Skeletal muscle tissue (tissue), 4 donors: ENCODE results near the gene EPHA6. TPM values are rescaled to one million over a fixed set of nuclear protein-coding genes. Genes with fewer than 3 reads are reported as not detected.
"Not testable (repeated sequence)": the region's sequence is repeated elsewhere in the genome, so short reads cannot be mapped to it uniquely, and the experiment has no call there.

Source experiments
- H3K27ac ChIP-seq: one replicate; pipeline ENCODE4 v1.7.0; 2013; ENCODE audit warnings: mild to moderate bottlenecking, low read depth, low read length, inconsistent platforms
- H3K27me3 ChIP-seq, 3 donors: one replicate each; pipeline ENCODE4 v1.7.0; 2013; ENCODE audit warnings: low read length in 3 of 3; ENCODE audit not compliant: control insufficient read depth in 3 of 3, insufficient read depth in 3 of 3
- H3K36me3 ChIP-seq, 3 donors: one replicate each; pipeline ENCODE4 v1.7.0; 2013; ENCODE audit warnings: low read length in 3 of 3; ENCODE audit not compliant: control insufficient read depth in 3 of 3, insufficient read depth in 3 of 3
- H3K4me1 ChIP-seq, 3 donors: one replicate each; pipeline ENCODE4 v1.7.0; 2013; ENCODE audit warnings: low read length in 3 of 3, mild to moderate bottlenecking in 3 of 3; ENCODE audit not compliant: control insufficient read depth in 3 of 3, insufficient read depth in 3 of 3
- H3K4me3 ChIP-seq, 3 donors: one replicate each; pipeline ENCODE4 v1.7.0; 2013; ENCODE audit warnings: low read length in 3 of 3
- H3K9ac ChIP-seq, 3 donors: one replicate each; pipeline ENCODE4 v1.7.0; 2013; ENCODE audit warnings: low read length in 3 of 3, mild to moderate bottlenecking in 3 of 3, moderate library complexity in 2 of 3, low read depth in 1 of 3
- H3K9me3 ChIP-seq, 3 donors: one replicate each; pipeline ENCODE4 v1.7.0; 2013; ENCODE audit warnings: low read length in 3 of 3; ENCODE audit not compliant: control insufficient read depth in 3 of 3
- total RNA-seq: library from RNA; depleted of rRNA; stranded (reverse); fragments of >200 nt; gene quantifications from one replicate; pipeline ENCODE4 v1.2.3, GENCODE V29; 2014
- donor health status: Osteomylitis.

EPHA6 gene
- total RNA-seq, 1 donor from 2014 or later: 0.52 TPM

GRCh38 chr3:97009427-97010019 is 195.1 kb downstream of the EPHA6 start:
- no peaks in the 10 kb centered on the region for H3K36me3 ChIP-seq
- no peak overlapping the region for H3K9ac ChIP-seq
- no peaks in the 10 kb centered on the region for H3K27me3 ChIP-seq
- H3K9me3 ChIP-seq: peaks cover 0 to 3% (median 2%) of the 10 kb centered on the region in 3 donors
- H3K4me3 ChIP-seq: no peak overlapping the region
- H3K27ac ChIP-seq: no peak overlapping the region
- no peaks in the 10 kb centered on the region for H3K4me1 ChIP-seq

DNA sequence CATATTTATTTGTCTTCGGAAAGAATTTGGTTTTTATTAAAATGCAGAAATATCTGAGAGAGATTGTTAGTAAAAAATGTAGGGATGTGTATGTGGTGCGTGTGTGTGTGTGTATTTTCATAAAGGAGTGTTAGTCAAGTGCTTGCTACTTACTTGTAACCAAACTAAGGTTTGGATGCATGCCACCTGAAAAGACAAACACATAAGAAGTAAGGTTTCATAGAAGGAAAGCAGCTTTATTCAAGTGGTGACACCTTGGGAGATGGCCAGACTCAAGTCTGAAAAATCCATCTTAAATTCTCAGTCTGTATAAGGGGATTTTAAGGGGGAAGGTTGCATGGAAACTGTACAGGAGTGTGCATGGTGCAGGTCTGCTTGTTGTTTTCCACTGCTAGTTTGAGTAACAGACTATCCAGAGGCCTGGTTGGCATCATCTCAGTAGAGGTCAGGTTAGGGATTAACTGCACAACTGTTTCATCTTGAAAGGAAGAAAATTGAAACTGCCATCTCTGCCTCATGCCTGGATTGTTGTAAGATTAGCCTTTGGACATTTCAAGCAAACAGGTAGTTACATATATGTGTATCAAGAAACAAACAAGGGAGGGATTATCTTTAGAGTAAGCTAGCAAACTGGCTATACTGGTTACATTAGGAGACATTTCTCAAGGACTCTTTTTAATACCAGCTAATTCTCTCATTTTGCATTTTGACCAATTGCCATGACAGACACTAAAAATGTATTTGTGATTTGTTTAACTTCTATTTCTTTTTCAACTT is 196.7 kb downstream of the EPHA6 start:
- peaks cover 0 to 3% (median 2%) of the 10 kb centered on the region in 3 donors for H3K9me3 ChIP-seq
- no peak overlapping the region for H3K4me3 ChIP-seq
- no peaks in the 10 kb centered on the region for H3K4me1 ChIP-seq
- H3K27ac ChIP-seq: no peak overlapping the region
- no peak overlapping the region for H3K9ac ChIP-seq
- no peaks in the 10 kb centered on the region for H3K36me3 ChIP-seq
- H3K27me3 ChIP-seq: no peaks in the 10 kb centered on the region

DNA sequence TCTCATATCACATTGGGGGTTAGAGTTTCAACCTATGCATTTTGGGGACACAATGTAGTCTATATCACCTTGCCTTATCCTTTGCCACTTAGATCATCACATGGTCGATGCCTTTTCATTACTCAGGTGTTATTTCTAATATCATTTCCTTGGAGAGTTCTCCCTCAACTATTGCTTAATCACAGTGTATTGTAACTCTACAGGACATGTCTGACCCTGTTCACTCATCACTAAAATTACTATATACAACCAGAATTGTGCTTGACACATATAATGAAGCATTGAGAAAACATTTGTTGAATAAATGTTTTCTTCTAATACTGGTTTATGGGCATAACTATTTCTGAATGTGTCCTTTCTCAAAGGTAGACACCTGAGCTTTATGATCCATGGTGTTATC is 207.4 kb downstream of the EPHA6 start:
- H3K4me3 ChIP-seq: no peak overlapping the region

DNA sequence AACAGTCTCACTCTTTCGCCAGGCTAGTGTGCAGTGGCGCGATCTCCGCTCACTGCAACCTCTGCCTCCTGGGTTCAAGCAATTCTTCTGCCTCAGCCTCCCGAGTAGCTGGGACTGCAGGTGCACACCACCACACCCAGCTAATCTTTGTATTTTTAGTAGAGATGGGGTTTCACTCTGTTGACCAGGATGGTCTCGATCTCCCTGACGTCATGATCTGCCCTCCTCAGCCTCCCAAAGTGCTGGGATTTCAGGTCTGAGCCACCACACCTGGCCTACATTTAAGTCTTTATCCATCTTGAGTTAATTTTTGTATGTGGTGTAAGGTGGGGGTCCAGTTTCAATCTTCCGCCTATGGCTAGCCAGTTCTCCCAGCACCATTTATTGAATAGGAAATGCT is 211.2 kb downstream of the EPHA6 start:
- H3K27me3 ChIP-seq, H3K9ac ChIP-seq, H3K36me3 ChIP-seq, H3K27ac ChIP-seq, H3K9me3 ChIP-seq, H3K4me3 ChIP-seq, H3K4me1 ChIP-seq: not testable (repeated sequence)

More for the DNA sequence above, 207.4 kb downstream of the EPHA6 start:
- H3K9me3 ChIP-seq: no peaks in the 10 kb centered on the region
- no peaks in the 10 kb centered on the region for H3K36me3 ChIP-seq
- no peak overlapping the region for H3K27ac ChIP-seq
- H3K27me3 ChIP-seq: no peaks in the 10 kb centered on the region
- no peak overlapping the region for H3K9ac ChIP-seq
- H3K4me1 ChIP-seq: no peaks in the 10 kb centered on the region

GRCh38 chr3:97029972-97030371 is 215.6 kb downstream of the EPHA6 start:
- H3K9me3 ChIP-seq: no peaks in the 10 kb centered on the region
- H3K4me3 ChIP-seq: no peak overlapping the region
- H3K4me1 ChIP-seq: no peaks in the 10 kb centered on the region
- no peaks in the 10 kb centered on the region for H3K36me3 ChIP-seq
- H3K9ac ChIP-seq: no peak overlapping the region
- no peak overlapping the region for H3K27ac ChIP-seq
- H3K27me3 ChIP-seq: no peaks in the 10 kb centered on the region

DNA sequence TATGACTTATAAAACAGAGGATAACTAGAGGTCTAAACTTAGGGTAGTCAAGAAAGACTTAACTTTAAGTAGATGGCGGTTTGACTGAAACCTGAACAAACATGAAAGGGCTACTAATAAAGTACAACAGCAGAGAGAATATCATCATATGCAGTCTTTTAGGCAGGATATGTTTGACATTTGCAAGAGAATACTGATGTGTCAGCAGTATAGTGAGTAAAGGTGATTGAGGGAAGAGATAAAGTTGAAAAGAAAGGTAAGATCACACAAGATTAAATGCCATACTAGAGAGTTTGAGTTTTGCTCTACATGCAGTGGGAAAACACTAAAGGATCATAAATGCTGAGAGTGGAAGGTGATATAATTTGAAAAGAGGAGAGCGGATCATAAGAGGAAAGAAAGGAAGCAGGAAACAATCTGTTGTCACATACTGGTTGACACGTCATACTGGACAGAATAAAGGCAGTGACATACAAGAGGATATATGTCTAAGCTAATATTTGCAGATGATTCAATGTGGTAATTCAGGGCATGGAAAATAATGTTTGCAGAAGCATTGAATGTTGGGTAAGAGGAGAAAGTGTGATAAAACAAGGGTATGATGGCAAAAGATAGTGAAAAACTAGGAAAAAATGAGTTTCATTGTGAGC is 223.0 kb downstream of the EPHA6 start:
- Histone ChIP-seq H3K4me3 (no peak overlapping the region), H3K36me3 (no peaks in the 10 kb centered on the region), H3K27ac (no peak overlapping the region), H3K4me1 (no peaks in the 10 kb centered on the region), H3K27me3 (no peaks in the 10 kb centered on the region), H3K9me3 (no peaks in the 10 kb centered on the region), H3K9ac (no peak overlapping the region)

GRCh38 chr3:97043411-97043810 is 229.0 kb downstream of the EPHA6 start:
- Histone ChIP-seq H3K27me3 (no peaks in the 10 kb centered on the region), H3K36me3 (no peaks in the 10 kb centered on the region), H3K9me3 (no peaks in the 10 kb centered on the region), H3K27ac (no peak overlapping the region), H3K4me1 (no peaks in the 10 kb centered on the region), H3K4me3 (no peak overlapping the region), H3K9ac (no peak overlapping the region)

DNA sequence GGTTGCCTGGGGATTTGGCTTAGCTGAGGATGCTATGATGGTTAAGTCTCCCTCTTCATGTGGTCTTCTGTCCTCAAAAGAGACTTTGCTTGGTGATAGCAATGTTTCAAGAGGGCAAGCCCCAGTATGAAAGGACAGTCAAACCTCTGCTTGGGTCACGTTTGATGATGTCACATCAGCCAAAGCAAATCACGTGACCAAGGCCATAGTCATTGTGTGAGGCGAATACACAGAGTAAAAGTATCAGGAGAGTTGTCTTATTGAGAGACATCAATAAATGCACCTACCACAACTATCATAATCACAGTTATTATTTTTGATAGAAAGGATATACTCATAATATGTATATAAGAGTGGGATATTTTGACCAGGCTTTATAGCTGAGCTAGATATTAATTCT is 243.0 kb downstream of the EPHA6 start:
- no peaks in the 10 kb centered on the region for H3K4me1 ChIP-seq
- H3K4me3 ChIP-seq: no peak overlapping the region
- H3K9me3 ChIP-seq: peaks cover 1 to 6% (median 4%) of the 10 kb centered on the region in 3 donors
- no peaks in the 10 kb centered on the region for H3K27me3 ChIP-seq
- no peak overlapping the region for H3K9ac ChIP-seq
- no peak overlapping the region for H3K27ac ChIP-seq
- H3K36me3 ChIP-seq: no peaks in the 10 kb centered on the region

DNA sequence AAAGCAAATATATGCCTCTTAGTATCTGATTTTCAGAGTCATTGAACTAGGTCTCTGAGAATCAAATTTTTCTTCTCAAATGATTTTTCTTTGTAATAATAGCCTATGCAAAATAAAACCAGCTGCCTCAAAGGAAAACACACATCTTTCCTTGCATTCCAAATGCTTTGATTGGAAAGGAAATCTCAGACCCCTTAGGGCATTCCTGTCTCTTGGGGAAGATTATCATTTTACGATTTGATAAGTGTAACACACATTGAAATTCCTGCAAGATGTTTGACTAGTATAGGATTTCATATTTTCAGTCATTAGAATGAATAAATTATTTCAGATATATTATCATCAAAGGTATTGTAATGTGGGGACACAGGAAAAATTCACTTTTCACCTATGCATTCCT is 244.8 kb downstream of the EPHA6 start:
- H3K36me3 ChIP-seq: no peaks in the 10 kb centered on the region
- H3K27ac ChIP-seq: no peak overlapping the region
- H3K4me1 ChIP-seq: no peaks in the 10 kb centered on the region
- H3K9ac ChIP-seq: no peak overlapping the region
- peaks cover 2 to 6% (median 4%) of the 10 kb centered on the region in 3 donors for H3K9me3 ChIP-seq
- no peaks in the 10 kb centered on the region for H3K27me3 ChIP-seq
- H3K4me3 ChIP-seq: no peak overlapping the region

GRCh38 chr3:97066531-97066930 is 252.1 kb downstream of the EPHA6 start:
- no peaks in the 10 kb centered on the region for H3K4me1 ChIP-seq
- H3K9me3 ChIP-seq: peaks cover 2 to 4% (median 3%) of the 10 kb centered on the region in 3 donors
- H3K27me3 ChIP-seq: no peaks in the 10 kb centered on the region
- no peak overlapping the region for H3K9ac ChIP-seq
- H3K4me3 ChIP-seq: no peak overlapping the region
- H3K27ac ChIP-seq: no peak overlapping the region
- no peaks in the 10 kb centered on the region for H3K36me3 ChIP-seq
